Fibroblast of skin of left biceps (primary cell): ENCODE results near the gene SPATA31E1.
"Not testable (repeated sequence)": the region's sequence is repeated elsewhere in the genome, so short reads cannot be mapped to it uniquely, and the experiment has no call there.

Experiments
- DNase-seq, 2 experiments: peaks; one replicate each; pipeline ENCODE4 v3.0.0-alpha.2; 2013; ENCODE audit warnings: low read depth in 2 of 2

SPATA31E1 gene

DNA sequence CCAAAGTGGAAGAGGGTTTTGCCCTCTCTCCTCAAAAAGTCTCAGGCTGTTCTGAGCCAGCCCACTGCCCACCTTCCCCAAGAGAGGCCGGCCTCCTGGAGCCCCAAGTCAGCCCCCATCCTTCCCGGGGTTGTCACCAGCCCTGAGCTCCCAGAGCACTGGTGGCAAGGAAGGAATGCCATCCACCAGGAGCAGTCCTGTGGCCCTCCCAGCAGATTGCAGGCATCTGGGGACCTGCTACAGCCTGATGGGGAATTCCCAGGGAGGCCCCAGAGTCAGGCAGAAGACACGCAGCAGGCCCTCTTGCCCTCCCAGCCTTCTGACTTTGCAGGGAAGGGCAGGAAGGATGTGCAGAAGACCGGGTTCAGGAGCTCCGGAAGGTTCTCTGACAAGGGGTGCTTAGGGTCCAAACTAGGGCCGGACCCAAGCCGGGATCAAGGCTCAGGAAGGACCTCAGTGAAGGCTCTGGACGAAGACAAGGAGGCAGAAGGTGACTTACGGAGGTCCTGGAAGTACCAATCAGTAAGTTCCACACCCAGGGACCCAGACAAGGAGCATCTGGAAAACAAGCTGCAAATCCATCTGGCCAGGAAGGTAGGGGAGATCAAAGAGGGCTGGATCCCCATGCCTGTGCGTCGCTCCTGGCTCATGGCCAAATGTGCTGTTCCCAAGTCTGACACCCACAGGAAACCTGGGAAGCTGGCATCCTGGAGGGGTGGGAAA lies 3.7 kb downstream of the SPATA31E1 start:
- DNase-seq, result no peak

DNA sequence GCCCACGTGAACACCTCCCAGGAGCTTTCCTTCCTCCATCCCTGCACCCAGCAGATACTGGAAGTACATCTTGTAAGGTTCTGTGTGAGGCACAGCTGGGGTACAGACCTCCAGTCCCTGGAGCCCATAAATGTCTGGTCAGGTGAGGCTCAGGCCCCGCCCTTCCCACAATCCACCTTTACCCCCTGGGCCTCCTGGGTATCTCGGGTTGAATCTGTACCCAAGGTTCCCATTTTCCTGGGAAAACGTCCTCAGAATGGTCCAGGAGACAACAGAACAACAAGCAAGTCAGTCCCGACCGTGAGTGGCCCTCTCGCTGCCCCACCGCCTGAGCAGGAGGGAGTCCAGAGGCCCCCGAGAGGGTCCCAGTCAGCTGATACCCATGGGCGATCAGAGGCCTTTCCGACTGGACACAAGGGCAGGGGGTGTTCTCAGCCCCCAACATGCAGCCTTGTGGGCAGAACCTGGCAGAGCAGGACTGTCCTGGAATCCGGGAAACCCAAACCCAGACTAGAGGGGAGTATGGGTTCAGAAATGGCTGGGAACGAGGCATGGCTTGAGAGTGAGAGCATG lies 4.3 kb downstream of the SPATA31E1 start:
- DNase-seq, result no peak

DNA sequence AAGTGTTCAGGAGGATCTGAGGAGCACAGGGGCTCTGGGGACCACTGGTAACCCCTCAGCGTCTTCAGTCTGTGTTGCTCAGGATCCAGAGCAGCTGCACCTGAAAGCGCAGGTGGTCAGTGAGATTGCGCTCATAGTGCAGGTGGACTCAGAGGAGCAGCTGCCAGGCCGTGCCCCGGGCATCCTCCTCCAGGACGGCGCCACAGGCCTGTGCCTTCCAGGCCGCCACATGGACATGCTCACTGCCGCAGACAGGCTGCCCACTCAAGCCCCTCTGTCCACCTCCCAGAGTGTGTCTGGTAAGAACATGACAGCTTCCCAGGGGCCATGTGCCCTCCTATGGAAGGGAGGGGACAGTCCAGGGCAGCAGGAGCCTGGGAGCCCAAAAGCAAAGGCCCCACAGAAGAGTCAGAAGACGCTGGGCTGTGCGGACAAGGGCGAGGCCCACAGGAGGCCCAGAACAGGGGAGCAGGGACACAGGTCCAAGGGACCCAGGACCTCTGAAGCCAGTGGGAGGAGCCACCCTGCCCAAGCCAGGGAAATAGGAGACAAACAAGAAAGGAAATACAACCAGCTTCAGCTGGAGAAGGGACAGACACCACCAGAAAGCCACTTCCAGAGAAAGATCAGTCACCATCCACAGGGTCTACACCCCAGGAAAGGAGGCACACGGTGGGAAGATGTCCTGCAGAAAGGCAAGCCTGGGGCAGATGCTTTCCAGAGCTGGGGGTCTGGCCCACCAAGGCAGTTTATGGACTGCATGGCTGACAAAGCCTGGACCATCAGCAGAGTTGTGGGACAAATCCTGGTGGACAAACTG lies 5.2 kb downstream of the SPATA31E1 start:
- no peak for DNase-seq

DNA sequence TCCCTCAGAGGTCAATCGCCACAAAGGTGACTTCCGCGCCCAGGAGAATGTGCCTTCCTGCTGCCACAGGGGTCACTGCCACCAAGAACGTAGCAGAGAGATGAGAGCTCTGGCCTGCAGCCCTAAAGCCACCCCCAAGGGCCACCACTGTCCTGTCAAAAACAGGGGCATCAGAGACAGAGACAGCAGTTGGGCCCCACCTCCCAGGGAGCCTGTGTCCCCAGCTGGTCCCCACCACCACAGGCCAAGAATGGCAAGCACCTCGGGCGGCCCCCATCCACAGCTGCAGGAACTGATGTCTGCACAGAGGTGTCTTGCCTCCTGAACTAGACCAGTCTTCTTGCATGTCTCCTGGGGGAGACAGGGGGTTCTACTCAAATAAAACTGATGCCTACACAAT lies 5.8 kb downstream of the SPATA31E1 start:
- DNase-seq, result no peak

DNA sequence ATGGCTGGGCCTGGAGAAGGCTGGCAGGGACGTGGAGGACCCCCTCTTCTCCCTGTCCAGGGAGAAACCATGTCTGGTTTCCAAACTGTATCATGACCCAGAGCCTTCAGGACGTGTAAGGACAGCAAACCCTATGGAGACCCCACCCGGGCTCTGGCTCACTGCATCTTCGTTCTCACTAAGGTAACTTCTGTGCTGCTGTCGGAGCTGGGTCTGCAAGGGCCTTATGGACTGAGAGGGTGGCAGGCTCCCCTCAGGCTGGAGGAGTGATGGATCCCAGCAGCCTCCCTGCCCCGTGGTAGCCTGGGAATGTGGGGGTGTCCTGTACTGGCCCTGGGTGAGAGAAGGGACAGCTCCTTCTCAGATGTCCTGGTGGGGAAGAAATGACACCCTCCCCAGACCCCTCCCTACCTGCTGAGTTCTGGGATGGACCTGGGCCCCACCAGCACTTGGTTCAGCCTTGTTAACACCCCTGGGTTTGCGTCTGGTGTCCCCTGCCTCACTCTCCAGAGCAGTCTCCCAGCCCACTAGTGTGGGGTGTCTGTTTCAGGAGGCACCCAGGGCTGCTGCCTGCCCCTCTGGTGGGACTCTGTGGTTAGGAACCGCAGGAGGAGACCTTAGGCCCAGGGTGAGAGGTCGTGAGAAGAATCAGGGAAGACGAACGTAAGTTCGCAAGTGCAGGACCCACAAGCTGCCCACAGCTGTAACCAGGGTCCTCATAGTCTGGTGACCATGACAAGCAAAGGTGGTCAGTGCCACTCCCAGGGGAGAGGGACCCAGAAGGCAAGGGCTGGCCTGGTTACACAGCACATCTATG lies 6.6 kb downstream of the SPATA31E1 start:
- DNase-seq, result no peak

DNA sequence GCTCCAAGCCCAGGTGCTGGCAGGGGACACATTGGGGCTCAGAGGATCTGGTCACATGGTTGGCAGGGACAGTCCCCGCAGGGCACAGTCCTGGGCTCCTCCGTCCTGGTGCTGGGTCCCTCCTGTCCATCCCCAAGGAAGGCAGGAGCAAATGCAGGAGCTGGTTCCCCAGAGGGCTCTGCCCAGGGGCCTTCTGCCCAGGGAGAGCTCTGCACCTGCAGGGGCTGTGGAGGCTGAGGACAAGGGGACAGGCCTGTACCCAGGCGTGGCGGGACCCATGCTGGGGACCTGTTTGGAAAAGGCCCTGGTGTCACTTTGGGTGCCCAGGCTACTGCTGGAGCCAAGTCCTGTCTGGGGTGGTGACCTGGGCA lies 7.2 kb downstream of the SPATA31E1 start:
- DNase-seq, result no peak

DNA sequence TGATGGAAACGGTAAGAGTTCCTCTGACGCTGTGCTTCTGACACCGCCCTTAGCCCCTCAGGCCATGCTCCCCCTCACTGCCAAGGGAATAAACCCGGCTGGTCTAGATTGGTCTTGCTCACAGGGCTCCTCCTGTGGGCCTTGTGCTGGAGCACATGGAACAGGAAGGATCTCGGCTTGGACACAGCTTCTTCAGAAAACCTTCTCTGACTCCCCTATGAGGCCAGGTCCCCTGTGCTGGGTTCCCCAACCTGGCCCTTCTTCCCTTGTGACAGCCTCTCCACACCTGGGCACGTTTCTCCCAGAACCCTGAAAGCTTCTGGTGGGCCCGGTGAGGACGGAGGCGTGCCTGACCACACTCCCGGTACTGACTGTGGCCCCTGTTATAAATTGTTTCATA lies 8.2 kb downstream of the SPATA31E1 start:
- DNase-seq, result no peak

DNA sequence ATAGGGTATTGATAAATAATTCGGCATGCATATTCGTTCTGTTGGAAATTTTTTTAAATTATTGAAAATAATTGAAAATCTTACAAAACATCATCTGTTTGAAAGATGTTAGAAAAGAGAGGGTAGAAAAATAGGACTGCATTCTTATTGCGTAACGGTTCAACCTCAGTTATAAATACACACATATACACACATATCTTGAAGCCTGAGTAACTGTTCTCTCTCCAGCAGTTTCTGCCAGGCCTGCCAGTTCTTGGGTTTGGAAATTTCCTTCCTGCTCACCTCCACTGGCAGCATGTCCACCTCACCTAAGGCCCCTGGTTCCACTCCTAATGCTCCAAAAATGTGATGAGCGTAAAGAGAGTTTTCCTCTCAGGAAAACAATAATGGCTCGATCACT lies 9.1 kb downstream of the SPATA31E1 start:
- no peak for DNase-seq

DNA sequence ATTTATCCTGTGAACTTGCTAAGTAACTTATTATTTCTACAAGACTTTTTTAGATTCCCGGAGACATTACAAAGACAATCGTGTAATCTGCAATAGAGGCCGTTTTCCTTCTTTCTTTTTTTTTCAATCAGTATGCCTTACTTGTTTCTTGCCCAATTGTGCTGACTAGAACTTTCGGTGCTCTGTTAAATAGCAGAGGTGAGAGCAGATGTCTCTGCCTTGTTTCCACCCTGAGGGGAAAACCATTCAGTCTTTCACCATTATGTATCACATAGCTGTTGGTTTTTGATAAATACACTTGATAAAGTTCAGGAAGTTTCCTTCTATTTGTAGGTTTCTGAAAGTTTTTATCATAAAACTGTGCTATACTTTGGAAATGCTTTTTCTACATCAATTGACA lies 10.3 kb downstream of the SPATA31E1 start:
- DNase-seq, result no peak

DNA sequence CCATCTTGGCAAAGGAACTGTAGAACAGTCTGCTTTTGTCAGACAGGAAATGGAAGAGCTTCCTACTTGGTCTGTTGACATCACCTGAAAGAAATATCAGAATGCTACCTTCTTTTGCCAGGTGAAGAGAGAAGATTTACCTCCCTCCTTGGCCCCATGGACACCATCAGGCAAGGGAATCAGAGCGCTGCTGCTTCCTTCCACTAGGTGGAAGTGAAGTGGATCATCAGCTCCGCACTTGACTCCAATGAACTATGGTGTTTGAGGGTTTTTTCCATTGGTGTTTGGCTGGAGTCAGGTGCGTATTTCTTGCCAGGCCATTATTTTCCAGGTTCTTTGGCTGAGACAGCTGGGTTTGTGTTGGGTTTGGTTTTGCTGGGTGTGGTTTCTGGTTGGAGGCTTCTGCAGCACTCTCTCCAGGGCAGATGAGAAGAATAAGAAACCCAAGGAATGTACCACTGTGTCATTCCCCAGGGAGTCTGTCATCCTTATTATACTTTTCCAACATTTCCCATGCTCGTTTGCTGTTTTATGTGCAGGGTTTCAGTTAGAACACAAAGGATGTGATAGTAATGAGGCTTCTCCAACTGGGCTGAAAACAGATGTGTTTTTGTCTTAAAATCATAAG lies 12.4 kb downstream of the SPATA31E1 start:
- no peak for DNase-seq

DNA sequence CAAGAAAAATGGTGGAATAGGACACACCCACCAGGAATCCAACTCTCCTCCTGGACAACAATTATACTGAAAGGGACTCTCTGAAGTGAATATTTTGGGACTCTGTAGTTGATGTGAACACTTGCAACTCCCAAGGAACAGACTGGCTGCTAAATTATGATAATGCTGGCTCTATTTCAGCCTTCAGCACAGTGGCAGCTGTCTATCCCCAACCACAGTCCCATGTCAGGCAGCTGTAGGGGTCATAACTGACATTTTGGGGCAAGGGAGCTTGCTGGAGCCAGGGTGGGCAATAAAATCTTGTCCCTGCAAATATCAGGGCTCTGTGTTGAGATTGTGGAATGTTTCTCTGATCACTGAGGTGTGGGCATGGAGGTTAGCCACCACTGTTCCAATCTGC lies 14.2 kb downstream of the SPATA31E1 start:
- DNase-seq, result no peak

DNA sequence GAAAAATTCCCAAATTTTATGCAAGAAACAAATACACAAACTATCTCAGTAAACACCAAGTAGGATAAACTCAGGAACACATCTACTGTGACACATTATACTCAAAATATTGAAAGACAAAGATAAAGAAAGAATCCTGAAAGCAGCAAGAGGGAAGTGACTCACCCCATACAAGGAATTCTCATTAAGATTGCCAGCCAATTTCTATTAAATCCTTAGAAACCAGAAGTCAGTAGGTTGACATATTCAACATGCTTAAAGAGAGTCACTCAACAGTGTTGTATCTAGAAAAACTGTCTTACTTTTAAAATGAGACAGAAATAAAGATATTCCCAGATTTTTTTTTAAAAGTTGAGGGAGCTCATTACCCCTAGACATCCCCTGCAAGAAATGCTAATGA lies 15.5 kb downstream of the SPATA31E1 start:
- DNase-seq, result no peak

DNA sequence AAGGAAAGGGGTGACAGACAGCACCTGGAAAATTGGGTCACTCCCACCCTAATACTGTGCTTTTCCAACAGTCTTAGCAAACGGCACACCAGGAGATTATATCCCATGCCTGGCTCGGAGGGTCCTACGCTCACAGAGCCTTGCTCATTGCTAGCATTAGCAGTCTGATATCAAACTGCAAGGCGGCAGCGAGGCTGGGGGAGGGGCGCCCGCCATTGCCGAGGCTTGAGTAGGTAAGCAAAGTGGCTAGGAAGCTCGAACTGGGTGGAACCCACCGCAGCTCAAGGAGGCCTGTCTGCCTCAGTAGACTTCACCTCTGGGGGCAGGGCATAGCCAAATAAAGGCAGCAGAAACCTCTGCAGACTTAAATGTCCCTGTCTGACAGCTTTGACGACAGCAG lies 19.7 kb downstream of the SPATA31E1 start:
- DNase-seq, result not testable (repeated sequence)

DNA sequence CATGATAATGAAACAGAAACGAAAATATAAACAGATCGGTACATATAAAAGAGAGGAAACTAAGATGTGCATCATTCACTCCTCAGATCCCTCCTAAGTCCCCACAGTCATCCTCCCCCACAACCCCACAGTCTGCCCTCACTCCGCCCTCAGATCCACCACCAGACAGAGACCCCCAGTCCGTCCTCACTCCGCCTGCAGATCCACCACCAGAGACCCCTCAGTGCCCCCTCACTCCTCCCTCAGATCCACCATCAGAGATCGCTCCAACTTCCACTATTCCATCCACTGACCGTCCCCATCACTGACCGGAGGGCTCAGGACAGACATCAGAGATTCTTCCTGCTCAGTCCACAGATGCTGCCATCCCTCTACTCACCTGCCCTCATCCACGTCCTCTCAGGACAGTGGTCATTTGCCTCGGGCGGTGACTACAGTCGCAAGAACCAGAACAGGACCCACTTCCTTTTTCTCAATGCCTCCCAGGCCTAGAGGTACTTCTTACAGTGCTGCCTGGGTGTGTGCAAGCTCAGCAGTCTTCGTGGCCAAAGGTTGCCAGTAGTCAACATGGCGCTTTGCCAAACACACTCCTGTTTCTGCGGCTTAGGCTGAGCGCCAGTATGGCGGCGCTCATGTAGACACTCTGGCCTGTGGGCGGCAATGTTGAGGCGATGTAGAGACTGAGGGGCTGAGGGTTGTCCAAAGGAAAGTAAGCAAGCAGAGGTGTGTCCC lies 26.8 kb downstream of the SPATA31E1 start:
- no peak for DNase-seq

DNA sequence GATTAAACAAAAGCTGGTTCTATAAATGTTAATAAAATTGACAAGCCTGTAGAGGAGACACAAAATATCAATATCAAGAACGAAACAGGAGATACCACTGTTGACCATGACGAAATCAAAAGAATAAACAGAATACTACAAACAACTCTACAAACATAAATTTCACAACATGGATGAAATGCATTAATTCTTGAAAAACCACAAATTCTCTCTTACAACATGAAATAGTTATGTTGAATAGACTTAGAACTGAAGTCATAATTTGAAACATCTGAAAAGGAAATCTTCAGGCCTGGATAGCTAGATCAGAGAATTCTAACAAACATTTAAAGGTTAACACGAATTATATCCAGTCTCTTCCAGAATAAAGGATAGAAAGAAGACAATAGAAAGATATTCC lies 28.1 kb downstream of the SPATA31E1 start:
- peak in 1 of 2 experiments; percentile 12 for DNase-seq

DNA sequence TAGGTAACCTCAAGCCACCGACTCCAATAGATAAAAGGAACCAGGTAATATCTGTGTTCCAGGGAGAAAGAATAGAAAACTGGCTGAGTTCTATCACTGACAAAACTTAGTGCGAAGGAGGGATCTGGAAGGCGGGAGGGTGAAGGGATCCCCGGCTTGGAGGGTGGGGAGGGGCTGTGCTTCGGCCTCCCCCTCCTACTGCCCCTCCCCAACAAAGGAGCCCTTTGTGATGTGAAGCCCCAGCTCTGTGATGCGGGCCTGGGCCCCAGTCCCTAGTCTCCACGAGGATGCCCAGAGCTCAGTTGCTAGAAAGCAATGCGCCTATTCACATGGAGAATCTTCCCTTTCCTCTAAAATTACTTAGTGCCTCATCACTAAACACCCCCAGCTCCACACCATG lies 35.0 kb downstream of the SPATA31E1 start, which contains the start of gene SPATA31C1:
SPATA31C1 (plus strand) TSS at position 301 of the 400 bp plus-strand sequence.
- not testable (repeated sequence) for DNase-seq

DNA sequence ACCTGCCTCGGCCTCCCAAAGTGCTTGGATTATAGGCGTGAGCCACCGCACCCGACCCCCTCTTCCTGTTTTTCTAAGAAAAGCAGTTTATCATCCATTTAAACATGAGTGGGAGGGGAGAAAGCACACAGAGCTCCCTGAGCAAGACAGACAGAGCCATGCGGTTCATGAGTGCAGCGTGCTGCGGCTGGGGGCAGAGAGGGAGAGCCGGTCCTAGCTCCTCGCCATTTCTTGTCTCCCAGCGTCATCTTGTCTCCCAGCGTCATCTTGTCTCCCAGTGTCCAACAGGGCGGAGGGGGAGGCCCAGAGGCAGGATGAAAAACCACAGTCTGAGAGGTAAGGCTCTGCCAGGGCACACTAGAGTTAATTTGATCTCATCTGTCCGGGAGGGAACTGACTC lies 36.3 kb downstream of the SPATA31E1 start:
- not testable (repeated sequence) for DNase-seq

DNA sequence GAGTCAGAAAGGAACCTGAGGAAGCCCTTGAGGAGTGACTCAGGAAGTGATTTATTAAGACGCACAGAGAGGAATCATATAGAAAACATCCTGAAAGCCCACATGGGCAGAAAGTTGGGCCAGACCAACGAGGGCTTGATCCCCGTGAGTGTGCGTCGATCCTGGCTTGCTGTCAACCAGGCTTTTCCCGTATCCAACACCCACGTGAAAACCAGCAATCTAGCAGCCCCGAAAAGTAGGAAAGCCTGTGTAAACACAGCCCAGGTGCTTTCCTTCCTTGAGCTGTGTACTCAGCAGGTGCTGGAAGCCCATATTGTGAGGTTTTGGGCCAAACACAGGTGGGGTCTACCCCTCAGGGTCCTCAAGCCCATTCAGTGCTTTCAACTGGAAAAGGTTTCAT lies 38.9 kb downstream of the SPATA31E1 start:
- not testable (repeated sequence) for DNase-seq

DNA sequence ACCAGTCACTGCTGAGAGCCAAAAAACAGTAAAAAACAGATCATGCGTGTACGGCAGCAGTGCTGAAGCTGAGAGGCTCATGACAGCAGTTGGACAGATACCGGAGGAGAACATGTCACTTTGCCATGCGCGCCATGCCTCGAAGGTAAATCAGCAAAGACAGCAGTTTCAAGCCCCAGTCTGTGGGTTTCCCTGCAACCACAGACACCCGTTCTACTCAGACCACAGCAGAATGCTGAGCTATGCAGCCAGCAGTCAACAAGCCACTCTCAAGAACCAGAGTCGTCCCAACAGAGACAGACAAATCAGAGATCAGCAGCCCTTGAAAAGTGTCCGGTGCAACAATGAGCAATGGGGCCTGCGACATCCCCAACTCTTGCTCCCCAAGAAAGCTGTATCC lies 40.3 kb downstream of the SPATA31E1 start:
- DNase-seq, result not testable (repeated sequence)

DNA sequence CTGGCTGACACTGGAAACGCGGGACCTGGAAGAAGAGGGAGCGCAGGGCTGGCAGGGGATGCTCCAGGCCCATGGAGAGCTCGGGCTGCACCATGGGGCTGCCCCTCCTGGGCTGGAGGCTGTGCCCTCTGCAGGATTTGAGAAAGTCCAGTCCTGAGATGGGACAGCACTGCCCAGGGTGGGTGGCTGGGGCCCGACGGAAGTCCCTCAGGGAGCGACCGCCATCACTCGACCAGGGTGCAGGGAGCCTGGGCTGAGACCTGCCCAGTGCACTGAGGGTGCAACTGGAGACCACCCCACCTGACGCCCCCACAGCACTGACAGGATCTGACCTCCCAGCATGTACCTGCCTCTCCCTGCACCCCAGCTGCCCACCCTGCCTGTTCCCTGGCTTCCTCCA lies 42.2 kb downstream of the SPATA31E1 start:
- DNase-seq, result not testable (repeated sequence)

DNA sequence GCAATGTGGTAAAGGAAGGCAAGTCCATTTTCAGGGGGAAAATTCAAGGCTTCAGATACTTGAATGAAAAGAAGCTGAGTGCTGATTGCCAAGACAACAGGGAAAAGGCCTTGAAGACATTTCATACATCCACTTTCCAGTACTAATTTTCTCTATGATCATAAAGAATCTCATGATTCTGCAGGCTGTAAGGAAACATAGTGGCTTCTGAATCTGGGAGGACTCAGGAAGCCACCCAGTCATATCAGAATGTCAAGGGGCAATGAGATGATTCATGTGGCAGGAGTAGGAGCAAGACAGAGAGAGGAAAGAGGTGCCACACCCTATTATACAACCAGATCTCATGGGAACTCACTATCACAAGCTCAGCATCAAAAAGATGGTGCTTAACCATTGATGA lies 46.5 kb downstream of the SPATA31E1 start:
- not testable (repeated sequence) for DNase-seq
